Endothelial cell of umbilical vein (primary cell): ENCODE results near the gene PGM2L1. TPM values are rescaled to one million over a fixed set of nuclear protein-coding genes. Genes with fewer than 3 reads are reported as not detected.

ENCODE experiments used
- BruUV-seq: library from RNA; stranded (reverse); fragments of 400-500 nt; replicated peaks from 2 replicates; lab custom pipeline; 2021; lab: Mats Ljungman, UMichigan
- CTCF ChIA-PET: fragments of 300-600, 350-600 bp; sonication (Branson Sonifier 250); formaldehyde crosslinking; loops from one replicate; lab custom pipeline; 2021; ENCODE audit warnings: antibody characterized with exemption, inconsistent platforms; lab: Charles Lee
- POLR2A ChIA-PET: fragments of 300-600, 350-600 bp; sonication (Branson Sonifier 250); formaldehyde crosslinking; loops from one replicate; lab custom pipeline; 2021; ENCODE audit warnings: antibody characterized with exemption, inconsistent platforms; lab: Charles Lee
- DNase-seq: peaks from one replicate; pipeline ENCODE4 v3.0.0-alpha.2; 2011; ENCODE audit warnings: low read depth, low spot score
- FAIRE-seq: peaks from 2 replicates; lab custom pipeline; 2011; peaks lifted over from hg19 to GRCh38; lab: Jason Lieb, UNC
- H2AFZ ChIP-seq: 2 replicates; pipeline ENCODE4 v1.6.0; 2012; ENCODE audit warnings: low read depth, low read length, control low read depth, inconsistent platforms
- H3K27ac ChIP-seq: 2 replicates; pipeline ENCODE4 v1.5.1; 2011; ENCODE audit warnings: low read depth, mild to moderate bottlenecking, control low read depth, low read length, moderate library complexity; ENCODE audit not compliant: insufficient read depth
- H3K27me3 ChIP-seq, 2 experiments: 2 replicates each; pipeline versions ENCODE4 v1.6.0 to v1.6.1; 2011; ENCODE audit warnings: low read length in 2 of 2, mixed read lengths in 1 of 2; ENCODE audit not compliant: control insufficient read depth in 2 of 2, insufficient read depth in 2 of 2
- H3K36me3 ChIP-seq, 2 experiments: 2 replicates in 1 of 2; 3 replicates in 1 of 2; pipeline ENCODE4 v1.5.1; 2011; ENCODE audit warnings: low read length in 2 of 2, mild to moderate bottlenecking in 1 of 2, moderate library complexity in 1 of 2; ENCODE audit not compliant: control insufficient read depth in 2 of 2, insufficient read depth in 2 of 2; ENCODE audit errors: extremely low read depth in 1 of 2
- H3K4me1 ChIP-seq: 3 replicates; pipeline ENCODE4 v1.5.1; 2011; ENCODE audit warnings: mild to moderate bottlenecking, low read length; ENCODE audit not compliant: control insufficient read depth, insufficient read depth; ENCODE audit errors: extremely low read depth
- H3K4me2 ChIP-seq: 2 replicates; pipeline ENCODE4 v1.6.1; 2011; ENCODE audit warnings: low read length, control low read depth, mixed read lengths; ENCODE audit not compliant: insufficient read depth
- H3K4me3 ChIP-seq, 3 experiments: fragments of 200-600 bp in 1 of 3; sonication (generic), shearing (Covaris generic) in 1 of 3; replicated peaks in 1 of 3; 2 replicates each; pipeline ENCODE4 v1.5.1; 2011 to 2016; ENCODE audit warnings: control low read depth in 3 of 3, low read length in 3 of 3, mild to moderate bottlenecking in 2 of 3, inconsistent platforms in 1 of 3, low read depth in 1 of 3, moderate library complexity in 1 of 3; ENCODE audit not compliant: insufficient read depth in 1 of 3
- H3K79me2 ChIP-seq: 2 replicates; pipeline ENCODE4 v1.6.0; 2012; ENCODE audit warnings: low read length, inconsistent platforms; ENCODE audit not compliant: control insufficient read depth, insufficient read depth
- H3K9ac ChIP-seq: replicated peaks from 2 replicates; pipeline ENCODE3; 2011; ENCODE audit warnings: low read length, control low read depth; ENCODE audit not compliant: insufficient read depth; ENCODE audit errors: extremely low read depth
- H3K9me1 ChIP-seq: replicated peaks from 3 replicates; pipeline ENCODE4 v1.6.0; 2011; ENCODE audit warnings: mild to moderate bottlenecking, low read length; ENCODE audit not compliant: control insufficient read depth, insufficient read depth; ENCODE audit errors: extremely low read depth
- H3K9me3 ChIP-seq: replicated peaks from 2 replicates; pipeline ENCODE4 v1.5.1; 2012; ENCODE audit warnings: low read length, inconsistent platforms; ENCODE audit not compliant: control insufficient read depth, insufficient read depth
- H4K20me1 ChIP-seq: replicated peaks from 2 replicates; pipeline ENCODE3; 2011; ENCODE audit warnings: mild to moderate bottlenecking, low read length; ENCODE audit not compliant: control insufficient read depth, insufficient read depth; ENCODE audit errors: extremely low read depth
- EZH2 ChIP-seq: IDR thresholded peaks from 2 replicates; pipeline ENCODE4 v1.6.1; 2012; ENCODE audit warnings: borderline replicate concordance, low read depth, mild to moderate bottlenecking, moderate library complexity, low read length, inconsistent platforms; ENCODE audit not compliant: severe bottlenecking
- FOS ChIP-seq: IDR thresholded peaks from 2 replicates; pipeline ENCODE4 v1.6.1; 2011; ENCODE audit warnings: mild to moderate bottlenecking, low read length, moderate library complexity, borderline replicate concordance; ENCODE audit not compliant: insufficient read depth
- GATA2 ChIP-seq: IDR thresholded peaks from 2 replicates; pipeline ENCODE4 v1.7.0; 2011; ENCODE audit warnings: low read depth, mild to moderate bottlenecking, moderate library complexity, mixed read lengths, low read length; ENCODE audit not compliant: insufficient read length, insufficient read depth
- JUN ChIP-seq: IDR thresholded peaks from 2 replicates; pipeline ENCODE4 v1.6.1; 2011; ENCODE audit warnings: borderline replicate concordance, low read depth; ENCODE audit not compliant: insufficient read length, insufficient read depth
- MAX ChIP-seq: IDR thresholded peaks from 2 replicates; pipeline ENCODE4 v1.6.1; 2011; ENCODE audit not compliant: insufficient read depth, insufficient read length
- MYC ChIP-seq: IDR thresholded peaks from one replicate; pipeline ENCODE4 v1.6.1; 2011; ENCODE audit warnings: mild to moderate bottlenecking, low read depth, low read length
- POLR2A ChIP-seq: IDR thresholded peaks from 2 replicates; pipeline ENCODE4 v1.6.1; 2012; ENCODE audit warnings: low read depth, mild to moderate bottlenecking, control low read depth, low read length
- POLR2AphosphoS5 ChIP-seq: IDR thresholded peaks from 2 replicates; pipeline ENCODE4 v1.6.1; 2012; ENCODE audit warnings: low read depth, mild to moderate bottlenecking, control low read depth, low read length, moderate library complexity; ENCODE audit not compliant: insufficient read depth
- dilution Hi-C: fragments of 300-500 bp; cut with MboI; formaldehyde crosslinking; loops from one replicate; pipeline ENCODE4 v1.15.0; 2019; ENCODE audit warnings: low sequenced_read_pairs; ENCODE audit not compliant: extremely low pct_ligation_motif_present
- intact Hi-C: fragments of 100-400 bp; cut with micrococcal nuclease; formaldehyde crosslinking; loops from one replicate; pipeline ENCODE4 v1.10.0; 2022
- polyA plus RNA-seq, 4 experiments: library from polyadenylated mRNA; depleted of rRNA in 3 of 4; stranded (reverse) in 3 of 4; unstranded in 1 of 4; fragments of >200 nt; gene quantifications; 2 replicates each; pipeline versions ENCODE4 v1.2.1 to v1.2.3, GENCODE V29; 2011 to 2012; ENCODE audit warnings: missing spikeins in 1 of 4
- total RNA-seq: library from RNA; stranded (reverse); gene quantifications from 2 replicates; pipeline ENCODE4 v1.2.3, GENCODE V29; 2021
- TF ChIP-seq, protein P1 (sequence below), 2 donors: IDR thresholded peaks; 1 replicate in 1 of 2; 2 replicates in 1 of 2; pipeline ENCODE4 v1.5.1; 2011; ENCODE audit warnings: low read length in 2 of 2, mild to moderate bottlenecking in 2 of 2, moderate library complexity in 2 of 2, control low read depth in 1 of 2, inconsistent platforms in 1 of 2, low read depth in 1 of 2; ENCODE audit not compliant: insufficient read depth in 1 of 2; ENCODE audit errors: extremely low read depth in 1 of 2

Gene PGM2L1
- total and polyA plus RNA-seq, 2 donors (not counting 3 experiments of a cell fraction or from before 2014, with no cell fraction given) = 7.9 to 31.4 TPM

DNA sequence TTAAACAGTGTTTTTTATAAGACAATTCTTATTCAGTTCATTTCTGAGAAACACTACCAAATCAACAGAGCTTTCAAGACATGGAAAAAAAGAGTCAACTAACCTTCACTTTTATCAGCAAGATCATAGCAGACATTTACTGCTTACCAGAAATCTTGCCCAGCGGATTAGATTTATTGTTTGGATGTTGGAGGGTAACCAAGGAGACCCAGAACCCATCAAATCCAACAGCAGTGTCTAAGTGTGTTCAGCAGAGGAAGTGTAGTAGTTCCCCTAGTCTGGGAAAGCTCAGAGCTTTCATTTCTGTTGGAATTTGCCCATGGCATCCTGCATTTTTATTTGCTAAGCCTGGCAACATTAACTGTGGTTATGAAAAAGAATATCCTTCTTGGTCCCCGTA, 2.4 kb upstream of the PGM2L1 start:
- BruUV-seq = no TSS peak
- no peaks in the 10 kb centered on the region for H3K27me3 ChIP-seq
- H3K9me1 ChIP-seq = no peaks in the 10 kb centered on the region
- FAIRE-seq (no peak), DNase-seq (no peak)
- H3K9me3 ChIP-seq = no peaks in the 10 kb centered on the region
- H3K4me1 ChIP-seq = peaks cover 12% of the 10 kb centered on the region
- ChIA-PET POLR2A (no interaction called here), CTCF (interaction anchor here (0.9 to 1.3 kb wide), 4 partner anchors 9 to 37 kb away, joined by 3 to 4 read pairs (median 3); no protein-coding TSS in a partner anchor)
- dilution Hi-C loops (no loop called here), intact Hi-C loops (no loop called here)
- peak overlapping the region; percentile 32 for H2AFZ ChIP-seq
- H3K4me3 ChIP-seq = no peak overlapping the region
- TF ChIP-seq POLR2AphosphoS5 = no peak
- TF ChIP-seq MYC = no peak
- TF ChIP-seq JUN = no peak
- no peak for TF ChIP-seq GATA2
- TF ChIP-seq, protein P1, sequence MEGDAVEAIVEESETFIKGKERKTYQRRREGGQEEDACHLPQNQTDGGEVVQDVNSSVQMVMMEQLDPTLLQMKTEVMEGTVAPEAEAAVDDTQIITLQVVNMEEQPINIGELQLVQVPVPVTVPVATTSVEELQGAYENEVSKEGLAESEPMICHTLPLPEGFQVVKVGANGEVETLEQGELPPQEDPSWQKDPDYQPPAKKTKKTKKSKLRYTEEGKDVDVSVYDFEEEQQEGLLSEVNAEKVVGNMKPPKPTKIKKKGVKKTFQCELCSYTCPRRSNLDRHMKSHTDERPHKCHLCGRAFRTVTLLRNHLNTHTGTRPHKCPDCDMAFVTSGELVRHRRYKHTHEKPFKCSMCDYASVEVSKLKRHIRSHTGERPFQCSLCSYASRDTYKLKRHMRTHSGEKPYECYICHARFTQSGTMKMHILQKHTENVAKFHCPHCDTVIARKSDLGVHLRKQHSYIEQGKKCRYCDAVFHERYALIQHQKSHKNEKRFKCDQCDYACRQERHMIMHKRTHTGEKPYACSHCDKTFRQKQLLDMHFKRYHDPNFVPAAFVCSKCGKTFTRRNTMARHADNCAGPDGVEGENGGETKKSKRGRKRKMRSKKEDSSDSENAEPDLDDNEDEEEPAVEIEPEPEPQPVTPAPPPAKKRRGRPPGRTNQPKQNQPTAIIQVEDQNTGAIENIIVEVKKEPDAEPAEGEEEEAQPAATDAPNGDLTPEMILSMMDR (IDR thresholded peaks at IDR 0.05; ENCODE audit: extremely low read depth in 1 of 2, insufficient read depth in 1 of 2, low read depth in 1 of 2, low read length in 2 of 2) = no peak
- TF ChIP-seq EZH2 = no peak
- no peak for TF ChIP-seq POLR2A
- no peak for TF ChIP-seq MAX
- no peak for TF ChIP-seq FOS
- no peak overlapping the region for H3K27ac ChIP-seq
- H3K79me2 ChIP-seq = peaks cover 15% of the 10 kb centered on the region
- H3K9ac ChIP-seq = no peak overlapping the region
- H4K20me1 ChIP-seq = no peaks in the 10 kb centered on the region
- no peaks in the 10 kb centered on the region for H3K36me3 ChIP-seq
- H3K4me2 ChIP-seq = no peak overlapping the region
